Epidermal melanocyte (primary cell): ENCODE data around the gene RFC4.

Experiments
- DNase-seq: peaks from one replicate; pipeline ENCODE4 v3.0.0; 2011; ENCODE audit warnings: low spot score; ENCODE audit not compliant: insufficient read length

RFC4 gene

GRCh38 chr3:186751480-186751879 is 54.8 kb downstream of the RFC4 start:
- no peak for DNase-seq

DNA sequence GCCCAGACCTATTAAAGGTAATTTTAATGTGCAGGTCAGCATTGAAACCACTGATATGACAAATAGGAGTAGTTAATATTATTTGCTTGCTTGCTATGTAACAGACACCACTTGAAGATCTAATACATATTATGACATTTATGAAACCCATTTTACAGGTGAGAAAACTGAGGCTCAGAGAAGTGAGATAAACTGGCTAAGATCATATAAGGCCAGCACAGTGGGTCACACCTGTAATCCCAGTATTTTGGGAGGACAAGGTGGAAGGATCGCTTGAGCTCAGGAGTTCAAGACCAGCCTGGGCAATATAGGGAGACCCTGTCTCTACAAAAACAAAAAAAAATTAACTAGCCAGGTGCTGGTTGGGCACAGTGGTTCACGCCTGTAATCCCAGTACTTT is 56.0 kb downstream of the RFC4 start:
- no peak for DNase-seq

DNA sequence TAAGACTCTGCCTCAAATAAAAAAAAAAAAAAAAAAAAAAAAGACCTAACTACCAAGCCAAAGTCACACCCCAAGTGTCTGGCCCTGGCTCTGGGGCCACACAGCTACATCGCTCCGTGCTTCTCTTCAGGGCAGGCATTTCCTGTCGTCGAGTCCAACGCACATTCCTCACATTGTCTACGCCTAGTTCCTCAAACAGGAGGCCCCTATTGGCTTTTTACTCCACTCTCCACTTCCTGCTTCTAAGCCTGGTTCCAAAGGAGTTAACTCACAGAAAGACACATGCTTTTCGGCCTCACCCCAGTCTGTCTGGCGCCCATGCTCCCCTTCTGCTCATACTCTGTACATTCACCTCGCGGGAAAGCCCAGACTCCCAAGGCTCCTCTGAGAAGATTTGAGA is 60.3 kb downstream of the RFC4 start:
- no peak for DNase-seq

- no peak for DNase-seq
These were observed 62.6 kb downstream of the RFC4 start for GRCh38 chr3:186743666-186744065.

GRCh38 chr3:186742618-186743380 is 63.5 kb downstream of the RFC4 start:
- DNase-seq = no peak
